ENCODE results near the gene AEBP2.

- TF ChIP-seq, protein P1, sequence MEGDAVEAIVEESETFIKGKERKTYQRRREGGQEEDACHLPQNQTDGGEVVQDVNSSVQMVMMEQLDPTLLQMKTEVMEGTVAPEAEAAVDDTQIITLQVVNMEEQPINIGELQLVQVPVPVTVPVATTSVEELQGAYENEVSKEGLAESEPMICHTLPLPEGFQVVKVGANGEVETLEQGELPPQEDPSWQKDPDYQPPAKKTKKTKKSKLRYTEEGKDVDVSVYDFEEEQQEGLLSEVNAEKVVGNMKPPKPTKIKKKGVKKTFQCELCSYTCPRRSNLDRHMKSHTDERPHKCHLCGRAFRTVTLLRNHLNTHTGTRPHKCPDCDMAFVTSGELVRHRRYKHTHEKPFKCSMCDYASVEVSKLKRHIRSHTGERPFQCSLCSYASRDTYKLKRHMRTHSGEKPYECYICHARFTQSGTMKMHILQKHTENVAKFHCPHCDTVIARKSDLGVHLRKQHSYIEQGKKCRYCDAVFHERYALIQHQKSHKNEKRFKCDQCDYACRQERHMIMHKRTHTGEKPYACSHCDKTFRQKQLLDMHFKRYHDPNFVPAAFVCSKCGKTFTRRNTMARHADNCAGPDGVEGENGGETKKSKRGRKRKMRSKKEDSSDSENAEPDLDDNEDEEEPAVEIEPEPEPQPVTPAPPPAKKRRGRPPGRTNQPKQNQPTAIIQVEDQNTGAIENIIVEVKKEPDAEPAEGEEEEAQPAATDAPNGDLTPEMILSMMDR (optimal IDR thresholded peaks at IDR 0.05 in 1 of 3, IDR thresholded peaks at IDR 0.05 in 1 of 3, conservative IDR thresholded peaks at IDR 0.05 in 1 of 3; ENCODE audit: extremely low read depth in 1 of 3, insufficient read depth in 2 of 3, low read length in 3 of 3), result no peak
- no peak for TF ChIP-seq EZH2 (IDR thresholded peaks at IDR 0.05; ENCODE audit: low read length)
Measured at GRCh38 chr12:19409376-19409775, 29.9 kb upstream of the AEBP2 start.
